Fibroblast of villous mesenchyme (primary cell): ENCODE measurements around the gene TNP2. TPM values are rescaled to one million over a fixed set of nuclear protein-coding genes. Genes with fewer than 3 reads are reported as not detected.

Source experiments
- DNase-seq: peaks from one replicate; pipeline ENCODE4 v3.0.0-alpha.2; 2010; ENCODE audit warnings: low read depth
- H3K4me3 ChIP-seq: 2 replicates; pipeline ENCODE4 v1.5.1; 2011; ENCODE audit warnings: low read depth, mild to moderate bottlenecking, low read length
- CTCF ChIP-seq: IDR thresholded peaks from 2 replicates; pipeline ENCODE4 v1.5.1; 2012; ENCODE audit warnings: low read depth, mild to moderate bottlenecking, low read length; ENCODE audit not compliant: insufficient read depth
- total RNA-seq: library from RNA; depleted of rRNA; stranded (reverse); fragments of >200 nt; gene quantifications from 2 replicates; pipeline ENCODE4 v1.2.3, GENCODE V29; 2012

TNP2 gene
- total RNA-seq, 1 donor, result not detected

- peak; percentile 53 for DNase-seq
- H3K4me3 ChIP-seq, result peak overlapping the region; percentile 76
- peak; percentile 4 for TF ChIP-seq CTCF
These were observed 14.0 kb downstream of the TNP2 start for GRCh38 chr16:11254913-11255736.

GRCh38 chr16:11253995-11254912 is 14.9 kb downstream of the TNP2 start:
- peak overlapping the region; percentile 76 for H3K4me3 ChIP-seq
- DNase-seq, result no peak
- no peak for TF ChIP-seq CTCF

- no peak for TF ChIP-seq CTCF
- peak overlapping the region; percentile 76 for H3K4me3 ChIP-seq
- peak; percentile 66 for DNase-seq
These were observed 15.8 kb downstream of the TNP2 start for GRCh38 chr16:11253009-11253994.

- no peak for TF ChIP-seq CTCF
- peak overlapping the region; percentile 76 for H3K4me3 ChIP-seq
- DNase-seq, result no peak
These were observed 16.6 kb downstream of the TNP2 start for GRCh38 chr16:11252482-11252931.

- peak; percentile 65 for DNase-seq
- peak overlapping the region; percentile 76 for H3K4me3 ChIP-seq
- TF ChIP-seq CTCF, result no peak
These were observed 17.3 kb downstream of the TNP2 start for GRCh38 chr16:11251525-11252481.
